RWPE1 (cell line): ENCODE results near the gene LRMDA.

Experiments used
- CTCF ChIA-PET: fragments of 350-600 bp; sonication (Branson Sonifier 250); formaldehyde crosslinking; extraction: SDS; loops from one replicate; lab custom pipeline; 2021; lab: Yijun Ruan, JAX
- POLR2A ChIA-PET: fragments of 400-600 bp; formaldehyde crosslinking; extraction: SDS; loops from one replicate; lab custom pipeline; 2020; ENCODE audit warnings: antibody characterized with exemption; ENCODE audit not compliant: low non-redundant PET; lab: Yijun Ruan, JAX
- DNase-seq: peaks from one replicate; pipeline ENCODE4 v3.0.0; 2012; ENCODE audit warnings: low spot score
- H3K27ac ChIP-seq: fragments of 450-650 bp; 2 replicates; pipeline ENCODE4 v1.5.1; 2017
- TF ChIP-seq, protein P1 (sequence below): fragments of 450-650 bp; conservative IDR thresholded peaks from 2 replicates; pipeline ENCODE4 v1.5.1; 2017; ENCODE audit warnings: low read depth, mild to moderate bottlenecking

Gene LRMDA

DNA sequence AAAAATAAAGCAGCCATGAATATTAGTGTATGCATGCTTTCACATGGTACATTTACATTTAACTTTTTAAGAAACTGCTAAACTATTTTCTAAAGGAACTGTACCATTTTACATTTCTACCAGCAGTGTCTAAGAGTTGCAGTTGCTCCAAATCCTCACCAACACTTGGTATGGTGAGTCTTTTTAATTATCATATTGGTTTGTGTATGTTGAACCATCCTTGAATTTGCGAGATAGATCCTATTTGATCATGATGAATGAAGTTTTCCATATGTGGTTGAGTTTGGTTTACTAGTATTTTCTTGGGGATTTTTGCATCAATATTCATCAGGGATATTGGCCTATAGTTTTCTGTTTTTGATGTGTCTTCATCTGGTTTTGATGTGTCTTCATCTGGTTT is 1057.2 kb downstream of the LRMDA start:
- TF ChIP-seq, protein P1, sequence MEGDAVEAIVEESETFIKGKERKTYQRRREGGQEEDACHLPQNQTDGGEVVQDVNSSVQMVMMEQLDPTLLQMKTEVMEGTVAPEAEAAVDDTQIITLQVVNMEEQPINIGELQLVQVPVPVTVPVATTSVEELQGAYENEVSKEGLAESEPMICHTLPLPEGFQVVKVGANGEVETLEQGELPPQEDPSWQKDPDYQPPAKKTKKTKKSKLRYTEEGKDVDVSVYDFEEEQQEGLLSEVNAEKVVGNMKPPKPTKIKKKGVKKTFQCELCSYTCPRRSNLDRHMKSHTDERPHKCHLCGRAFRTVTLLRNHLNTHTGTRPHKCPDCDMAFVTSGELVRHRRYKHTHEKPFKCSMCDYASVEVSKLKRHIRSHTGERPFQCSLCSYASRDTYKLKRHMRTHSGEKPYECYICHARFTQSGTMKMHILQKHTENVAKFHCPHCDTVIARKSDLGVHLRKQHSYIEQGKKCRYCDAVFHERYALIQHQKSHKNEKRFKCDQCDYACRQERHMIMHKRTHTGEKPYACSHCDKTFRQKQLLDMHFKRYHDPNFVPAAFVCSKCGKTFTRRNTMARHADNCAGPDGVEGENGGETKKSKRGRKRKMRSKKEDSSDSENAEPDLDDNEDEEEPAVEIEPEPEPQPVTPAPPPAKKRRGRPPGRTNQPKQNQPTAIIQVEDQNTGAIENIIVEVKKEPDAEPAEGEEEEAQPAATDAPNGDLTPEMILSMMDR, result no peak
- POLR2A ChIA-PET, result no interaction called here
- CTCF ChIA-PET, result no interaction called here
- no peak for DNase-seq
- no peak overlapping the region for H3K27ac ChIP-seq

DNA sequence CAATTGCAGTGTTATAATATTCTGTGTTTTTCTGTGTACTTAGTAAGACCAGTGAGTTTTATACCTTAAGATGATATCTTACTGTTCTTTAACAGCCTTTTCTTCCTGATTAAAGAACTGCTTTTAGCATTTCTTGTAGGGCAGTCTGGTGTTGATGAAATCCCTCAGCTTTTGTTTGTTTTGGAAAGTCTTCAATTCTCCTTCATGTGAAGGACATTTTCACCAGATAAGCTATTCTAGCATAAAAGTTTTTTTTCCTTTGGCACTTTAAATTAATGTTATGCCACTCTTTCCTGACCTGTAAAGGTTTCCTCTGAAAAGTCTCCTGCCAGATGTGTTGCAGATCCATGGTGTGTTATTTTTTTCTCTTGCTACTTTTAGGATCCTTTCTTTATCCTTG is 1059.8 kb downstream of the LRMDA start:
- ChIA-PET POLR2A (no interaction called here), CTCF (interaction anchor here (0.6 kb wide), 1 partner anchor 141 kb away, joined by 4 read pairs; no protein-coding TSS in a partner anchor)
- DNase-seq, result no peak
- H3K27ac ChIP-seq, result no peak overlapping the region
- TF ChIP-seq, protein P1, result no peak

GRCh38 chr10:76492026-76492425 is 1060.6 kb downstream of the LRMDA start:
- CTCF ChIA-PET, result interaction anchor here (0.5 to 0.7 kb wide), 3 partner anchors 57 to 850 kb away, joined by 3 to 5 read pairs (median 3); no protein-coding TSS in a partner anchor
- POLR2A ChIA-PET, result no interaction called here
- DNase-seq, result peak; percentile 56
- TF ChIP-seq, protein P1, result no peak
- no peak overlapping the region for H3K27ac ChIP-seq

GRCh38 chr10:76492678-76493472 is 1061.5 kb downstream of the LRMDA start:
- ChIA-PET POLR2A (no interaction called here), CTCF (interaction anchor here (0.5 to 0.6 kb wide), 2 partner anchors 169 to 212 kb away, joined by 3 to 4 read pairs; no protein-coding TSS in a partner anchor)
- no peak for DNase-seq
- peak overlapping the region; percentile 64 for H3K27ac ChIP-seq
- TF ChIP-seq, protein P1, result no peak

GRCh38 chr10:76497666-76498065 is 1066.2 kb downstream of the LRMDA start:
- DNase-seq, result no peak
- POLR2A ChIA-PET, result no interaction called here
- TF ChIP-seq, protein P1, result no peak
- CTCF ChIA-PET, result no interaction called here
- H3K27ac ChIP-seq, result no peak overlapping the region

DNA sequence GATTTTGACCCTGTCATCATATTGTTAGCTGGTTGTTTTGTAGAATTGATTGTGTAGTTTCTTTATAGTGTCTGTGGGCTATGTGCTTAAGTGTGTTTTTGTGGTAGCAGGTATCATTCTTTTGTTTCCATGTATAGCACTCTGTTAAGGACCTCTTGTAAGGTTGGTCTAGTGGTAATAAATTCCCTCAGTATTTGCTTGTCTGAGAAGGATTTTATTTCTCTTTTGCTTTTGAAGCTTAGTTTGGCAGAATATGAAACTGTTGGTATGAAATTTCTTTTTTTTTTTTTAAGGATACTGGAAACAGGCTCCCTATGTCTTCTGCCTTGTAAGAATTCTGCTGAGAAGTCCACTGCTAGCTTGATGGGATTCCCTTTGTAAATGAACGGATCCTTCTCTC is 1073.4 kb downstream of the LRMDA start:
- ChIA-PET CTCF (no interaction called here), POLR2A (no interaction called here)
- TF ChIP-seq, protein P1, result no peak
- no peak for DNase-seq
- no peak overlapping the region for H3K27ac ChIP-seq
